ENCODE measurements around the gene GNB3.

- no peak for TF ChIP-seq POLR2AphosphoS5 (IDR thresholded peaks at IDR 0.05)
- no peak for TF ChIP-seq POLR2A (IDR thresholded peaks at IDR 0.05)
- no peak for TF ChIP-seq CTCF (IDR thresholded peaks at IDR 0.05)
Observed at GRCh38 chr12:6891646-6892001, 50.9 kb downstream of the GNB3 start.

Measured in gastroesophageal sphincter (tissue), 3 donors.